ENCODE results near the gene NRG2. TPM values are rescaled to one million over a fixed set of nuclear protein-coding genes. Genes with fewer than 3 reads are reported as not detected.
A peak's percentile ranks its signal among the peaks of the same experiment; 100 is the strongest.

The NRG2 gene
- total RNA-seq, 1 donor from 2014 or later: 2.0 TPM

GRCh38 chr5:139951983-139952382 lies 91.1 kb downstream of the NRG2 start:
- H3K4me1 Mint-ChIP-seq: peaks cover 11% of the 10 kb centered on the region
- H3K27me3 Mint-ChIP-seq (ENCODE audit: low read depth): peaks cover 58% of the 10 kb centered on the region
- no peaks in the 10 kb centered on the region for H3K9me3 Mint-ChIP-seq
- H3K36me3 Mint-ChIP-seq: no peaks in the 10 kb centered on the region
- no peak overlapping the region for H3K27ac Mint-ChIP-seq
- DNase-seq (ENCODE audit: low spot score in 2 of 2, unreplicated experiment in 2 of 2): no peak
- H3K4me3 Mint-ChIP-seq: no peak overlapping the region
- no peak for TF ChIP-seq CTCF (IDR thresholded peaks at IDR 0.05; ENCODE audit: unreplicated experiment)

- Mint-ChIP-seq H3K27me3 (ENCODE audit: low read depth) (peaks cover 60% of the 10 kb centered on the region), H3K4me3 (no peak overlapping the region), H3K27ac (no peak overlapping the region), H3K9me3 (no peaks in the 10 kb centered on the region), H3K36me3 (no peaks in the 10 kb centered on the region), H3K4me1 (peaks cover 11% of the 10 kb centered on the region)
- DNase-seq (ENCODE audit: low spot score in 2 of 2, unreplicated experiment in 2 of 2): peak in 1 of 2 experiments; percentile 16
- TF ChIP-seq CTCF (IDR thresholded peaks at IDR 0.05; ENCODE audit: unreplicated experiment): no peak
These were observed 91.7 kb downstream of the NRG2 start for GRCh38 chr5:139951296-139951924.

- peak in 1 of 2 experiments; percentile 7 for DNase-seq (ENCODE audit: low spot score in 2 of 2, unreplicated experiment in 2 of 2)
- TF ChIP-seq CTCF (IDR thresholded peaks at IDR 0.05; ENCODE audit: unreplicated experiment): no peak
- Mint-ChIP-seq H3K27ac (no peak overlapping the region), H3K4me3 (no peak overlapping the region), H3K9me3 (no peaks in the 10 kb centered on the region), H3K27me3 (ENCODE audit: low read depth) (peaks cover 62% of the 10 kb centered on the region), H3K4me1 (peaks cover 11% of the 10 kb centered on the region), H3K36me3 (no peaks in the 10 kb centered on the region)
These were observed 92.7 kb downstream of the NRG2 start for GRCh38 chr5:139950436-139950835.

- Mint-ChIP-seq H3K27me3 (ENCODE audit: low read depth) (peaks cover 62% of the 10 kb centered on the region), H3K9me3 (no peaks in the 10 kb centered on the region), H3K27ac (no peak overlapping the region), H3K4me1 (peaks cover 11% of the 10 kb centered on the region), H3K4me3 (no peak overlapping the region), H3K36me3 (no peaks in the 10 kb centered on the region)
- peak in 1 of 2 experiments; percentile 3 for DNase-seq (ENCODE audit: low spot score in 2 of 2, unreplicated experiment in 2 of 2)
- no peak for TF ChIP-seq CTCF (IDR thresholded peaks at IDR 0.05; ENCODE audit: unreplicated experiment)
These were observed 93.4 kb downstream of the NRG2 start for GRCh38 chr5:139949710-139950109.

GRCh38 chr5:139947727-139948126 lies 95.4 kb downstream of the NRG2 start:
- Mint-ChIP-seq H3K27ac (no peak overlapping the region), H3K4me1 (peaks cover 5% of the 10 kb centered on the region), H3K27me3 (ENCODE audit: low read depth) (peaks cover 57% of the 10 kb centered on the region), H3K36me3 (no peaks in the 10 kb centered on the region), H3K4me3 (no peak overlapping the region), H3K9me3 (peaks cover under 1% of the 10 kb centered on the region)
- no peak for TF ChIP-seq CTCF (IDR thresholded peaks at IDR 0.05; ENCODE audit: unreplicated experiment)
- no peak for DNase-seq (ENCODE audit: low spot score in 2 of 2, unreplicated experiment in 2 of 2)

Measured in mesothelial cell of epicardium (in vitro differentiated cells).